Renal cortex interstitium (tissue), 15 donors: Measurements from ENCODE around the gene PPIH. TPM values are rescaled to one million over a fixed set of nuclear protein-coding genes. Genes with fewer than 3 reads are reported as not detected.
A peak's percentile ranks its signal among the peaks of the same experiment; 100 is the strongest.
"Not testable (repeated sequence)": the region's sequence is repeated elsewhere in the genome, so short reads cannot be mapped to it uniquely, and the experiment has no call there.

Experiments used
- DNase-seq, 11 donors: peaks; one replicate each; pipeline ENCODE4 v3.0.0-alpha.2; 2013; ENCODE audit warnings: low read depth in 9 of 11, low spot score in 4 of 11; ENCODE audit errors: extremely low read depth in 1 of 11
- long read RNA-seq, 16 experiments: transcript quantifications; one replicate each; lab custom pipeline, GENCODE V29; 2026
- polyA plus RNA-seq, 3 donors: library from polyadenylated mRNA; unstranded; fragments of 120-200 nt; gene quantifications; one replicate each; pipeline ENCODE4 v1.2.1, GENCODE V29; 2013; ENCODE audit not compliant: insufficient read length in 3 of 3

The PPIH gene
- 10 to 100 TPM; 50.1 to 58.6 (median 54.9) TPM for polyA plus RNA-seq
- long read RNA-seq, donor 1, transcript PPIH-201 (10 exons, 752 nt) = major isoform, 8 of 8 reads
- long read RNA-seq, donor 1, partial matches to known transcripts = 0 of 8 reads
- long read RNA-seq, donor 1, other reads (novel, unspliced or antisense) = 0 of 8 reads
- long read RNA-seq, donor 2, partial matches to known transcripts = 0 of 5 reads
- long read RNA-seq, donor 2, other reads (novel, unspliced or antisense) = 0 of 5 reads
- long read RNA-seq, donor 3, transcript PPIH-201 (10 exons, 752 nt) = major isoform, 14 of 14 reads
- long read RNA-seq, donor 3, partial matches to known transcripts = 0 of 14 reads
- long read RNA-seq, donor 3, other reads (novel, unspliced or antisense) = 0 of 14 reads
- long read RNA-seq, donor 4, transcript PPIH-201 (10 exons, 752 nt) = major isoform, 10 of 17 reads
- long read RNA-seq, donor 4, partial matches to known transcripts = 7 of 17 reads
- long read RNA-seq, donor 4, other reads (novel, unspliced or antisense) = 0 of 17 reads
- long read RNA-seq, donor 5 = 0 reads
- long read RNA-seq, donor 6, transcript PPIH-201 (10 exons, 752 nt) = major isoform, 5 of 5 reads
- long read RNA-seq, donor 6, partial matches to known transcripts = 0 of 5 reads
- long read RNA-seq, donor 6, other reads (novel, unspliced or antisense) = 0 of 5 reads
- long read RNA-seq, donor 7, transcript PPIH-201 (10 exons, 752 nt) = major isoform, 11 of 17 reads
- long read RNA-seq, donor 7, partial matches to known transcripts = 6 of 17 reads
- long read RNA-seq, donor 7, other reads (novel, unspliced or antisense) = 0 of 17 reads
- long read RNA-seq, donor 8, transcript PPIH-201 (10 exons, 752 nt) = major isoform, 25 of 41 reads
- long read RNA-seq, donor 8, partial matches to known transcripts = 16 of 41 reads
- long read RNA-seq, donor 8, other reads (novel, unspliced or antisense) = 0 of 41 reads
- long read RNA-seq, donor 9, transcript PPIH-201 (10 exons, 752 nt) = major isoform, 7 of 7 reads
- long read RNA-seq, donor 9, partial matches to known transcripts = 0 of 7 reads
- long read RNA-seq, donor 9, other reads (novel, unspliced or antisense) = 0 of 7 reads
- long read RNA-seq, donor 10, transcript PPIH-201 (10 exons, 752 nt) = major isoform, 23 of 29 reads
- long read RNA-seq, donor 10, partial matches to known transcripts = 6 of 29 reads
- long read RNA-seq, donor 10, other reads (novel, unspliced or antisense) = 0 of 29 reads
- long read RNA-seq, donor 11, transcript PPIH-201 (10 exons, 752 nt) = major isoform, 6 of 6 reads
- long read RNA-seq, donor 11, partial matches to known transcripts = 0 of 6 reads
- long read RNA-seq, donor 11, other reads (novel, unspliced or antisense) = 0 of 6 reads
- long read RNA-seq, donor 12, transcript PPIH-201 (10 exons, 752 nt) = major isoform, 8 of 8 reads
- long read RNA-seq, donor 12, partial matches to known transcripts = 0 of 8 reads
- long read RNA-seq, donor 12, other reads (novel, unspliced or antisense) = 0 of 8 reads
- long read RNA-seq, donor 13, transcript PPIH-201 (10 exons, 752 nt) = major isoform, 22 of 31 reads
- long read RNA-seq, donor 13, partial matches to known transcripts = 8 of 31 reads
- long read RNA-seq, donor 13, other reads (novel, unspliced or antisense) = 0 of 31 reads
- long read RNA-seq, donor 14, transcript PPIH-201 (10 exons, 752 nt) = major isoform, 13 of 13 reads
- long read RNA-seq, donor 14, partial matches to known transcripts = 0 of 13 reads
- long read RNA-seq, donor 14, other reads (novel, unspliced or antisense) = 0 of 13 reads
- long read RNA-seq, donor 15, partial matches to known transcripts = 0 of 2 reads
- long read RNA-seq, donor 15, other reads (novel, unspliced or antisense) = 0 of 2 reads
- long read RNA-seq, donor 16, transcript PPIH-201 (10 exons, 752 nt) = major isoform, 18 of 23 reads
- long read RNA-seq, donor 16, partial matches to known transcripts = 5 of 23 reads
- long read RNA-seq, donor 16, other reads (novel, unspliced or antisense) = 0 of 23 reads

DNA sequence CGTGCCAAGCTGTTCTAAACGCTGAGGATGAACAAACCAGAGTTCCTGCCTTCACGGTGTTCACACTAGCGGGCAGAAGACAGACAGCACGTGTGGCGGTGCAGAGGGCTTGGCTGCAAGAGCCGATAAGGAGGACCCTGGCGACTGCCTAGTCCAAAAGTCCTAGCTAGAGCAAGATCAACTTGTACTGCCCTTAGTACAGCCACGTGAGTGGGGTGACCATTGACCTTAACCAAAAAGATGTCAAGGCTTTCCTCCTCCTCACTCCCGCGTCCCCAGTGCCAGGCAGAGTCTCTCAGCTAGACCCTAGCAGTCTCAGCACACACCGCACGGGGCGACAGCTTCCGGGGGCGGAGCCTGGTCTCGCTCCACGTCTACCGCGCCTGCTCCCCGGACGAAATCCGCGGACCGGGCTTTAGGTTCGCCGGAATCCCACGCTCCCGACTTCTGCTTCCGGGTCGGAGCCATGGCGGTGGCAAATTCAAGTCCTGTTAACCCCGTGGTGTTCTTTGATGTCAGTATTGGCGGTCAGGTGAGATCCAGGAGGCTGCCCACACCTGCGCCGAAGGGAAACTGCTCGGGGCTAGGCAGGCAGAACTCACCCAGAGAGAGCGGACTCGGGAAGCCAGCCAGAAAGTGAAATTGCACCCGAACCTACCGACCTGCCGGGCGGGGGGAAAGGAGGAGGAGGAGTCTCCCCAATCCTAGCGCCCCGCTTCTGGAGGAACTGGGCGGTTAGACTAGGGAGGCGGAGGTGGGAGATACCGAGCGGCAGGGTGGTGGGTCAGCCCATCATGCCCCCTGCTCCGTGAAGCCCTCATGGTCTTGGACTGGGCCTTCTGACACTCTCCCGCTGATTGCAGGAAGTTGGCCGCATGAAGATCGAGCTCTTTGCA lies at the start of gene PPIH:
Gene PPIH, plus strand, starts transcription at position 443 of the 896 bp plus-strand sequence. Its CDS starts 24 bp downstream, at position 467.
- DNase-seq = peak; percentile 80 to 95 (median 92)

DNA sequence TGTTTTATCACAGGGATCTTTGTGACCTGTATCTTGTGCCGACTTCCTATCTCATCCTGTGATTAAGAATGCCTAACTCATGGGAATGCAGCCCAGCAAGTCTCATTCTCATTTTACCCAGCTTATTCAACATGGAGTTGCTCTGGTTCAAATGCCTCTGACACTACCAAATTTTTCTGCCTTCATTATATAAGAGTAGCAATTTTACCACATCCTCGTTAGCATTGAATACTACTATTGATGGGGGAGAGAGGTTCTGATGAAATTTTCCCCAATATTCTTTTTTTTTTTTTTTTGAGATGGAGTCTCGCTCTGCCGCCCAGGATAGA lies 44.5 kb upstream of the PPIH start:
- DNase-seq = no peak

DNA sequence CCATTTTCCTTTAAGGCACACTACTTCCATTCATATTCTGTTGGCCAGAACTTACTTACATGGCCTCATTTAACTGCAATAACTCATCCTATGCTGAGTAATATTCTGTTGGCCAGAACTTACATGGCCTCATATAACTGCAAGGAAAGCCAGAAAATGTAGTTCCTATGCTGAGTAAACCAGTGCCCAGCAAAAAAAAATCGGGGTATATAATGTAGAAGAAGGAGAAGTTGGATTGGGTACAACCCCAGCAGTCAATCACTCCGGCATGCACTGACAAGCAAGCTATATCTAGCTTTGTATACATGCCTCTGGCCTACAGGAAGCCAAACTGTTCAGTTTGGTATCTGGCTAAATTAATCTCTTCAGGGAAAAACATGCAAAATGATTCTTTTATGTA lies 39.4 kb upstream of the PPIH start:
- DNase-seq = no peak

DNA sequence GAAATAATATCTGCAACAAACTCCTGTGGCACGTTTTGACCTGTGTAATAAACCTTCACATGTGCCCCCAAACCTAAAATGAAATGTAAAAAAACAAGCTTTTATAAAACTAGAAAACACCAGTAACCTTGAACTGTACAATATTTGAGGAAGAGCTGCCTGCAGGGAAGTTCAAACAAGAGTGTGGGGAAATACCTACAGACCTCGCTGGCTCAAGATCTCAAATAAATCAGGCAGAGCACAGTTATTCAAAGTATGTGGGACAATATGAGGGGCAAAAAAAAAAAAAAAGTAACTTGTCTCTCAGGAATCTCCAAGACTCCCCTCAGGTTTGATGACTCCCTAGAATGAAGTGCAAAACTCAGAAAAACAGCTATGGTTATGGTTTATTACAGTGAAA lies 37.9 kb upstream of the PPIH start:
- DNase-seq = no peak

DNA sequence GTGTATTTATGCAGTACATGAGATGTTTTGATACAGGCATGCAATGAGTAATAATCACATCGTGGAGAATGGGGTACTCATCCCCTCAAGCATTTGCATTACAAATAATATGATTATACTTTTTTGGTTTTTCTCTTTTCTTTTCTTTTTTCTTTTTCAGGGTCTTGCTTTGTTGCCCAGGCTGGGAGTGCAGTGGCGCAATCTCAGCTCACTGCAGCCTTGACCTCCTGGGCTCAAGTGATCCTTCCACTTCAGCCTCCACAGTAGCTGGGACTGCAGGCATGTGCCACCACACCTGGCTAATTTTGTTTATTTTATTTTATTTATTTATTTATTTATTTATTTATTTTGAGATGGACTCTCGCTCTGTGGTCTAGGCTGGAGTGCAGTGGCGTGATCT lies 37.0 kb upstream of the PPIH start:
- DNase-seq = not testable (repeated sequence)

DNA sequence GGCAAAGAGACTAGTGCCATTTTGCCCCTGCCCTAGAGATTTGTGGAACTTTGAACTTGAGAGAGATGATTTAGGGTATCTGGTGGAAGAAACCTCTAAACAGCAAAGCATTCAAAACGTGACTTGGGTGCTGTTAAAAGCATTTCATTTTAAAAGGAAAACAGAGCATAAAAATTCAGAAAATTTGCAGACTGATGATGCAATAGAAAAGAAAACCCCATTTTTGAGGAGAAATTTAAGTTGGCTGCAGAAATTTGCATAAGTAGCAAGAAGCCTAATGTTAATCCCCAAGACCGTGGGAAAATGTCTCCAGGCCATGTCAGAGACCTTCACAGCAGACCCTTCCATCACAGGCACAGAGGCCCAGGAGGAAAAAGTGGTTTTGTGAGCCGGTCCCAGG lies 31.0 kb upstream of the PPIH start:
- not testable (repeated sequence) for DNase-seq

GRCh38 chr1:42639116-42639515 lies 19.1 kb upstream of the PPIH start:
- DNase-seq = no peak

DNA sequence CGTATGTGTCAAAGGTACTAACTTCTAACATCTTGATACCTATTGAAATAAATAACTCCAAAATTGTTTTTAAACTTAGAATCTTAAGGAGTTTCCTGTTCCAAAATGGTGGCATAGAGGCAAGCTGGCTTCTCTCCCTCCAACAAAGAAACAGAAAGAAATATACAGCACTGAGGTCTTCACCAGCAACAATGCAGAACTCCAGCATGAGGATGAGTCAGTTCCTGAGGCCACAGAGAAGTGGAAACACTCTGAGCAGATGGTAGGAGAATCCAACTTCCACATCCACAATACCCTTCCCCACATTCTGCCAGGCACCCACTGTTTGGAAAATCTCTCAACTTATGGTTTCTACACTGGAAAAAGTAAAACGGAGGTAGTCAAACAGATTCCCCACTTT lies 12.2 kb upstream of the PPIH start:
- no peak for DNase-seq

GRCh38 chr1:42657201-42657600 lies 1.0 kb upstream of the PPIH start:
- DNase-seq = no peak

GRCh38 chr1:42658877-42659337 lies 684 bp downstream of the PPIH start:
- DNase-seq = no peak

DNA sequence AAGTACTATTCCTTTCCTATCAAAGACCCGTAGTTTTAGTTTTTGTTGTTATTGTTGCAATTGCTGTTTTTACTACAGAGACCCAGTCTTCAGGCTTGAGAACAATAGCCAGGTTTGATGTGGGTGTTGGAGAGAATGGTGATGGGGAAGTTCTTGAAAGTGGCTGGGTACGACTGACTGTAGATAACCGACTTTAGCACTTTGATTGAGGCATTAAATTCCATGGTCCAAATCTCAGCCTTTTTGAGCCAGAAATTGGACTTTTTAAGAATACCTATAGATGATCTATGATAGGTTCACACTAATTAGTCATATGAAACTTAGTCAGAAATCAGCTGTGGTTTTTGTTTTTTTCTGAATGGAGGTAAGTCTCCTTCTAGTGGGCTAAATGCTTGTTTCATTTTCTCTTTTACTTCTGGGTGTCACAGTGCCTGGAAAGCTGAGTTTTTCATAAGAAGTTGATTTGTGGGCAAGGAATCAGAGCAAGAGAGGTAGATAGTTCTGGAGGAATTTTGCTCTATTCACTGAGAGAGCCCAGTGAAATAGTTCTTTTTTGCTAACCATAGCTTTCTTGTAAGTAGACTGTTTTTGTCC lies 2.8 kb downstream of the PPIH start:
- DNase-seq = no peak

- no peak for DNase-seq
Measured at GRCh38 chr1:42669936-42670335, 11.7 kb downstream of the PPIH start.

- DNase-seq = no peak
Measured at GRCh38 chr1:42670425-42670824, 12.2 kb downstream of the PPIH start.

- no peak for DNase-seq
Measured at GRCh38 chr1:42674214-42674613, 16.0 kb downstream of the PPIH start.

GRCh38 chr1:42674682-42675081 lies 16.5 kb downstream of the PPIH start:
- DNase-seq = no peak

- no peak for DNase-seq
Measured at GRCh38 chr1:42675467-42675866, 17.2 kb downstream of the PPIH start.
